ENCODE results near the gene CYP11A1.

The CYP11A1 gene

DNA sequence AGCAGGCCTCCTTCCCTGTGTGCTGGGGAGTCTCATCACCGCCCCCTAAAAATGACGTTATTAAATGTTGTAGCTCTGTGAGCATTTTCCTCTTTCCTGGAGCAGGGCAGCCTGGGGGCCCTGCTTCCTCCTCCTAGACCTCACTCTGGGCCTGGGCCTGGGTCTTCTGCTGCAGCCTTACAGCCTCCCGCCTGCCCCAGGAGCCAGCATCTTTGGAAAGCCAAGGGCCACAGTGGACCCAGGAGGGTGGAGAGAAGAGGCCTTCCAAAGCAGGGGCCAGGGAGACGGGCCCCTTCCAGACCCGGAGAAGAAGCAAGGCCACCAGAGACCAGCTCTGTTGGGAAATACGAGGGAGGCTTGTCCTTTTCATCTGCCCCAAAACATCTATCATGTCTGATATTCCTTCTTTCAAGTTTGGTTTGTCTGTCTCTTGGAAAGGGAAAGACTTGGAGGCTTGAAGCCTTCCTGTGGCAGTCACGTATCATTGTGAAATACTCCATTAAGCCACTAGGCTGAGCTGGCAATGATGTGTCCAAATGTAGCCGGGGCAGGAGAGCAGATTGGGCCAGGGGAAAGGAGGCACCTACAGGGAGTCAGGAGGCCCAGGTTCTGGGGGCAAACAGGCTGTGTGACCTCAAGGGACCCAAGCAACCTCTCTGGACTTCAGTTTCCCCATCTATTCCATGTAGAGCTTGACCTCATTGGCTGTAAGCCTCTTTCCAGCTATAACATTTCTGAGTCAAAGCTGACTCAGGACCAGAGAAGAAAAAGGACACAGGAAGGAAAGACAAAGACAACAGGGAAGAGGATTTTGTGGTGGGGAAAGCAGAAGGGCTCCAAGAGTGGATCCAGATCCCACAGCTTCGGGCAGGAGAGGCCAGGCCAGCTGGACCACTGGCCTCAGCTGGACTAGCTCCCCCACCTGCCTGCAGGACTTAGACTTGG, 31.1 kb downstream of the CYP11A1 start:
- no peak for TF ChIP-seq ZFX (IDR thresholded peaks at IDR 0.05)
- TF ChIP-seq, protein P1, sequence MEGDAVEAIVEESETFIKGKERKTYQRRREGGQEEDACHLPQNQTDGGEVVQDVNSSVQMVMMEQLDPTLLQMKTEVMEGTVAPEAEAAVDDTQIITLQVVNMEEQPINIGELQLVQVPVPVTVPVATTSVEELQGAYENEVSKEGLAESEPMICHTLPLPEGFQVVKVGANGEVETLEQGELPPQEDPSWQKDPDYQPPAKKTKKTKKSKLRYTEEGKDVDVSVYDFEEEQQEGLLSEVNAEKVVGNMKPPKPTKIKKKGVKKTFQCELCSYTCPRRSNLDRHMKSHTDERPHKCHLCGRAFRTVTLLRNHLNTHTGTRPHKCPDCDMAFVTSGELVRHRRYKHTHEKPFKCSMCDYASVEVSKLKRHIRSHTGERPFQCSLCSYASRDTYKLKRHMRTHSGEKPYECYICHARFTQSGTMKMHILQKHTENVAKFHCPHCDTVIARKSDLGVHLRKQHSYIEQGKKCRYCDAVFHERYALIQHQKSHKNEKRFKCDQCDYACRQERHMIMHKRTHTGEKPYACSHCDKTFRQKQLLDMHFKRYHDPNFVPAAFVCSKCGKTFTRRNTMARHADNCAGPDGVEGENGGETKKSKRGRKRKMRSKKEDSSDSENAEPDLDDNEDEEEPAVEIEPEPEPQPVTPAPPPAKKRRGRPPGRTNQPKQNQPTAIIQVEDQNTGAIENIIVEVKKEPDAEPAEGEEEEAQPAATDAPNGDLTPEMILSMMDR (conservative IDR thresholded peaks at IDR 0.05): no peak
- no peak overlapping the region for H3K27ac ChIP-seq

DNA sequence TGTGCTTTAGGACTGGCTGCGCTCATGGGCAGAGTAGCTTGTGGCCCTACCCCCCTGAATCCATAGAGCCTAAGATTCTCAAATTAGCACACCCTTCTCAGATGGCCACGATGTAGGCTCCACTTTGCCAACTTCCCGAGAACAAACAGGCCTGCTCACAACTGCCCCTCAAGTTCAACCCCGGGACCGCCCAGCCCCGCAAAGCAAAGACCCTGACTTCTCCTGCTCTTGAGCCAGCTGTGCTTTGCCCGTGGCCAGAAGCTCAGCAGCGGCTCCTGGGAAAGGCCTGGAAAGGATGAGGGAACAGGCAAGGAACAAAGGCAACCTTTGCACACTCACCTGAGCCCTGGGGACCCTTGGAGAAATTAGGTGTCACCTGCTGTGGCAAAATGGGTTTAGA, 32.0 kb downstream of the CYP11A1 start:
- TF ChIP-seq ZFX (IDR thresholded peaks at IDR 0.05): no peak
- TF ChIP-seq, protein P1 (conservative IDR thresholded peaks at IDR 0.05): no peak
- H3K27ac ChIP-seq: no peak overlapping the region

DNA sequence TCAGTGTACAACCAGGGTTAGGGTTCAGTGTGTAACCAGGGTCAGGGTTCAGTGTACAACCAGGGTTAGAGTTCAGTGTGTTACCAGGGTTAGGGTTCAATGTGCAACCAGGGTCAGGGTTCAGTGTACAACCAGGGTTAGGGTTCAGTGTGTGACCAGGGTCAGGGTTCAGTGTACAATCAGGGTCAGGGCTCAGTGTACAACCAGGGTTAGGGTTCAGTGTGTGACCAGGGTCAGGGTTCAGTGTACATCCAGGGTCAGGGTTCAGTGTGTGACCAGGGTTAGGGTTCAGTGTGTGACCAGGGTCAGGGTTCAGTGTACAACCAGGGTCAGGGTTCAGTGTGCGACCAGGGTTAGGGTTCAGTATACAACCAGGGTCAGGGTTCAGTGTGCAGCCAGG, 33.3 kb downstream of the CYP11A1 start:
- H3K27ac ChIP-seq: no peak overlapping the region
- TF ChIP-seq ZFX (IDR thresholded peaks at IDR 0.05): no peak
- TF ChIP-seq, protein P1 (conservative IDR thresholded peaks at IDR 0.05): no peak

DNA sequence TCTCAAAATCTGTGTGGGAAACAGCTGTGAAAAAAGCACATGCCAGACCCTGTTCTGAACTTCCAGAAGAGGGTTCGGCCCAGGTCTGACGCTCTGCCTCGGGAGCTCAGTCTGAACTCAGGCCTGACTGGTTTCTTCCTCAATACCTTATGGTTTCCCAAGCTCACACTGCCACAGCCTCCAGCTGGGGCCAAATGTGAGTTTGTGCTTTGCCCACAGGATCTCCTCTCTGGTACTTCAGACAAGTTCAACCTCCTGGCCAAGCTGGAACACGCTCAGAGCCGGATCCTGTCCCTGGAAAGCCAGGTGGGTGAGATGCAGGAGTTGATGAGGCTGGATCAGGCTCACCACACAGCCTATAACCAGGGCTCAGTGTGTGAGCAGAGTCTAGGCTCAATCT, 33.8 kb downstream of the CYP11A1 start:
- TF ChIP-seq ZFX (IDR thresholded peaks at IDR 0.05): no peak
- TF ChIP-seq, protein P1 (conservative IDR thresholded peaks at IDR 0.05): no peak
- no peak overlapping the region for H3K27ac ChIP-seq

DNA sequence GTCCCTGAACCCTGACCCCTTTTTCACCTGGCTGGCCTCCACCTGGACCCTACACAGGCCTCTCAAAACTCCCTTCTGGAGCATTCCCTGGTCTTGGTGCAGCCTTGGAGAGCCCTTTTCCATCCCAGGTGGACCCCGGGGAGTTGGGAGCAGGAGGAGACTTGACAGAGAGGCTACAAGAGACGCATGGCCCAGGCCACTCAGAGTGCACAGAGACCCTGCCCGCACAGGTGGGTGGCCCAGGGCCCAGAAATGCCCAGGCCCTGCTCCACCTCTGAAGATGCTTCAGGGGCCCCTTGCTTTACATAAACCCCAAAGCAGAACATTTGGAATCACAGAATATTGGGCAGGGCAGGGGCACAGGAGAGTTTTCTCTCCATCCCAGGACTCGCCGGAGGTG, 34.4 kb downstream of the CYP11A1 start:
- TF ChIP-seq, protein P1 (conservative IDR thresholded peaks at IDR 0.05): no peak
- TF ChIP-seq ZFX (IDR thresholded peaks at IDR 0.05): no peak
- H3K27ac ChIP-seq: no peak overlapping the region

DNA sequence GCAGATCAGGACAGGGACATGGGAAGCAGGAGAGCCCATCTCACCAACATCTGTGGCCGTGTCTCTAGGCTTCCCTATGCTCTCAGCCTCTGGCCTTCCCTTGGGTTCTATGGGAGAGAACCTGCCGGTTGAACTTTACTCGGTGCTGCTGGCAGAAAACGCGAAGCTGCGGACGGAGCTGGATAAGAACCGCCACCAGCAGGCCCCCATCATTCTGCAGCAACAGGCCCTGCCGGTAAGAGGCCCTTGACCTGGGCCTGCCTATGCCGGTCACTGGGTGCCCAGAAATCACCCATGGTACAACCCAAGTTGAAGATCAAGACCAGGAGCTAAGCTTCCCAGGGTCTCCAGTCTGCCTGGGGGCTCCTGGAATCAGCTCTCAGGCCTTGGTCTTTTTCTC, 34.8 kb downstream of the CYP11A1 start:
- TF ChIP-seq, protein P1 (conservative IDR thresholded peaks at IDR 0.05): no peak
- TF ChIP-seq ZFX (IDR thresholded peaks at IDR 0.05): no peak
- H3K27ac ChIP-seq: no peak overlapping the region

DNA sequence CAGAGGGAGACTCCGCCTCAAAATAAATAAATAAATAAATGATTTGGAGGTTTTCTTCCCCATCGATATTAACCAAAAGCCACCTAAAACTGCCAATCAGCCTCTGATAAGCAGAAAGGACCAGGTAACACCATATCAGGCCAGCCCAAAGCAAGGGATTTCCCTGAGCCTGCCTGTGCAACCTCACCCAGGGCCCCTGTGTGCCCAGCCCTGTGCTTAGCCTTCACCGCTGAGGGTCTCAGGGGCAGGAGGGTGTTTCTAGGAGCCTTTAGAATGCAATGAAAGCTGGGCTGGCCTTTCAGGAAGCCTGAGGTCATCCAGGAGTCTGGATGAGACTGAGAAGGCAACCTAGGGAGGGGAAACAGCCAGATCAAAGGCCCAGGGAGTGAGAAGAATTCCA, 35.4 kb downstream of the CYP11A1 start:
- H3K27ac ChIP-seq: no peak overlapping the region

More for the DNA sequence above, 35.4 kb downstream of the CYP11A1 start:
- TF ChIP-seq, protein P1 (conservative IDR thresholded peaks at IDR 0.05): no peak
- no peak for TF ChIP-seq ZFX (IDR thresholded peaks at IDR 0.05)
